Measurements from ENCODE around the gene TRAF2. TPM values are rescaled to one million over a fixed set of nuclear protein-coding genes. Genes with fewer than 3 reads are reported as not detected.
"Not testable (repeated sequence)": the region's sequence is repeated elsewhere in the genome, so short reads cannot be mapped to it uniquely, and the experiment has no call there.

Gene TRAF2
- total RNA-seq, 1 donor from 2014 or later: 4.7 TPM

GRCh38 chr9:136865041-136865767 lies 21.1 kb upstream of the TRAF2 start:
- peak overlapping the region; percentile 85 to 96 (median 87) for H3K9ac ChIP-seq (ENCODE audit: low read depth in 1 of 3, low read length in 3 of 3)

DNA sequence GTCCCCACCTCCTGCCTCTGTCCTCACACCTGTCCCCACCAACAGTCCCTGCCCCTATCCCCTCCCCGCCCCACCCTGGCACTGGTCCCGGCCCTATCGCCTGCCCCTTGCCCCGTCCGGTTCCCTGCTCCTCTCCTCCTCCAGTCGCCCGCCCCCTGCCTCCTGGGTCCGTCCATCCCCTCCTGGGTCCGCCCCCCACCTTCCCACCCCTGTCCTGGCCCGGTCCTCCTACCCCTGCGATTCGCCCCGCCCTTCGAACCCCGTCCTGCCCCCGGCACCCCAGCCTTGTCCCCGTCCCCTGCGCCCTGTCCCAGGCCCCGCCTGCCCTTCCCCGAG lies 20.6 kb upstream of the TRAF2 start:
- H3K4me1 ChIP-seq (ENCODE audit: control insufficient read depth in 3 of 3, insufficient read depth in 3 of 3, low read length in 3 of 3): peaks cover 8 to 29% (median 14%) of the 10 kb centered on the region in 3 donors
- H3K4me3 ChIP-seq (ENCODE audit: low read length in 3 of 3): peak overlapping the region; percentile 75 to 90 (median 85)
- H3K27ac ChIP-seq (ENCODE audit: low read depth, low read length): peak overlapping the region; percentile 94
- no peaks in the 10 kb centered on the region for H3K9me3 ChIP-seq (ENCODE audit: control insufficient read depth in 3 of 3, low read length in 3 of 3)
- peak overlapping the region; percentile 87 to 96 (median 91) for H3K9ac ChIP-seq (ENCODE audit: low read depth in 1 of 3, low read length in 3 of 3)
- peaks cover 30 to 36% (median 32%) of the 10 kb centered on the region in 3 donors for H3K36me3 ChIP-seq (ENCODE audit: control insufficient read depth in 3 of 3, insufficient read depth in 3 of 3, low read length in 3 of 3)
- no peaks in the 10 kb centered on the region for H3K27me3 ChIP-seq (ENCODE audit: control insufficient read depth in 3 of 3, insufficient read depth in 3 of 3, low read length in 3 of 3)

More at GRCh38 chr9:136865041-136865767, 21.1 kb upstream of the TRAF2 start:
- Histone ChIP-seq H3K9me3 (ENCODE audit: control insufficient read depth in 3 of 3, low read length in 3 of 3) (no peaks in the 10 kb centered on the region), H3K36me3 (ENCODE audit: control insufficient read depth in 3 of 3, insufficient read depth in 3 of 3, low read length in 3 of 3) (peaks cover 33 to 40% (median 36%) of the 10 kb centered on the region in 3 donors), H3K27me3 (ENCODE audit: control insufficient read depth in 3 of 3, insufficient read depth in 3 of 3, low read length in 3 of 3) (no peaks in the 10 kb centered on the region), H3K4me1 (ENCODE audit: control insufficient read depth in 3 of 3, insufficient read depth in 3 of 3, low read length in 3 of 3) (peaks cover 8 to 29% (median 14%) of the 10 kb centered on the region in 3 donors), H3K4me3 (ENCODE audit: low read length in 3 of 3) (peak overlapping the region; percentile 75 to 90 (median 85)), H3K27ac (ENCODE audit: low read depth, low read length) (peak overlapping the region; percentile 94)

GRCh38 chr9:136866898-136867421 lies 19.4 kb upstream of the TRAF2 start:
- H3K4me1 ChIP-seq (ENCODE audit: control insufficient read depth in 3 of 3, insufficient read depth in 3 of 3, low read length in 3 of 3): peaks cover 8 to 23% (median 14%) of the 10 kb centered on the region in 3 donors
- peak overlapping the region; percentile 59 to 90 (median 65) for H3K4me3 ChIP-seq (ENCODE audit: low read length in 3 of 3)
- peak overlapping the region; percentile 43 to 84 (median 72) for H3K9ac ChIP-seq (ENCODE audit: low read depth in 1 of 3, low read length in 3 of 3)
- H3K27me3 ChIP-seq (ENCODE audit: control insufficient read depth in 3 of 3, insufficient read depth in 3 of 3, low read length in 3 of 3); H3K27ac ChIP-seq (ENCODE audit: low read depth, low read length); H3K9me3 ChIP-seq (ENCODE audit: control insufficient read depth in 3 of 3, low read length in 3 of 3): not testable (repeated sequence)
- H3K36me3 ChIP-seq (ENCODE audit: control insufficient read depth in 3 of 3, insufficient read depth in 3 of 3, low read length in 3 of 3): peaks cover 19 to 23% (median 19%) of the 10 kb centered on the region in 3 donors

- H3K4me3 ChIP-seq (ENCODE audit: low read length in 3 of 3): peak overlapping the region in 1 of 3 donors; percentile 90
- H3K27me3 ChIP-seq (ENCODE audit: control insufficient read depth in 3 of 3, insufficient read depth in 3 of 3, low read length in 3 of 3): no peaks in the 10 kb centered on the region
- no peak overlapping the region for H3K27ac ChIP-seq (ENCODE audit: low read depth, low read length)
- peaks cover 14 to 20% (median 14%) of the 10 kb centered on the region in 3 donors for H3K36me3 ChIP-seq (ENCODE audit: control insufficient read depth in 3 of 3, insufficient read depth in 3 of 3, low read length in 3 of 3)
- peaks cover 8 to 23% (median 14%) of the 10 kb centered on the region in 3 donors for H3K4me1 ChIP-seq (ENCODE audit: control insufficient read depth in 3 of 3, insufficient read depth in 3 of 3, low read length in 3 of 3)
- no peak overlapping the region for H3K9ac ChIP-seq (ENCODE audit: low read depth in 1 of 3, low read length in 3 of 3)
- H3K9me3 ChIP-seq (ENCODE audit: control insufficient read depth in 3 of 3, low read length in 3 of 3): no peaks in the 10 kb centered on the region
Measured at GRCh38 chr9:136867480-136867879, 18.8 kb upstream of the TRAF2 start.

- Histone ChIP-seq H3K27me3 (ENCODE audit: control insufficient read depth in 3 of 3, insufficient read depth in 3 of 3, low read length in 3 of 3) (no peaks in the 10 kb centered on the region), H3K4me1 (ENCODE audit: control insufficient read depth in 3 of 3, insufficient read depth in 3 of 3, low read length in 3 of 3) (peaks cover 8 to 23% (median 14%) of the 10 kb centered on the region in 3 donors), H3K9me3 (ENCODE audit: control insufficient read depth in 3 of 3, low read length in 3 of 3) (no peaks in the 10 kb centered on the region), H3K27ac (ENCODE audit: low read depth, low read length) (no peak overlapping the region), H3K4me3 (ENCODE audit: low read length in 3 of 3) (no peak overlapping the region), H3K36me3 (ENCODE audit: control insufficient read depth in 3 of 3, insufficient read depth in 3 of 3, low read length in 3 of 3) (peaks cover 9 to 16% (median 10%) of the 10 kb centered on the region in 3 donors), H3K9ac (ENCODE audit: low read depth in 1 of 3, low read length in 3 of 3) (no peak overlapping the region)
Measured at GRCh38 chr9:136867917-136868316, 18.4 kb upstream of the TRAF2 start.

DNA sequence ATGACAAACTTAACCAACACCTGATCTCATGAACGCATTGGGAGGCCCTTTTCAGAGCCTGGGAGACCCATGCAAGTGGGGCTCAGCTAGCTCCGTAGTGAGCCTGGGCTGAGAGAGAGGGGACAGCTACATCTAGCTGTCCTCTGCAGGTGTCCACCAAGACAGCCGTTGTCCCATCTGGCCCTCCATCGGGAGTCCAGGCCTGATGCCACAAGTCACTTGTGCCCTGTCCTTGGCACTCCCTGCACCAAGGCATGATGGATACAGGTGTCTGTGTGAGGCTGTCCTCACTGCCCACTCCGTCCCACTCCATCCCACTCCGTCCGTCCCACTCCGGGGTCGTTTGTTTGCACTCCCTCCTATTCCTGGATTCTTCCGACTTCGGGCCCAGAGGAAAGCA lies 17.7 kb upstream of the TRAF2 start:
- Histone ChIP-seq H3K36me3 (ENCODE audit: control insufficient read depth in 3 of 3, insufficient read depth in 3 of 3, low read length in 3 of 3) (peaks cover 2 to 8% (median 3%) of the 10 kb centered on the region in 3 donors), H3K9ac (ENCODE audit: low read depth in 1 of 3, low read length in 3 of 3) (no peak overlapping the region), H3K4me3 (ENCODE audit: low read length in 3 of 3) (peak overlapping the region in 1 of 3 donors; percentile 13), H3K27me3 (ENCODE audit: control insufficient read depth in 3 of 3, insufficient read depth in 3 of 3, low read length in 3 of 3) (no peaks in the 10 kb centered on the region), H3K27ac (ENCODE audit: low read depth, low read length) (no peak overlapping the region), H3K4me1 (ENCODE audit: control insufficient read depth in 3 of 3, insufficient read depth in 3 of 3, low read length in 3 of 3) (peaks cover 8 to 20% (median 14%) of the 10 kb centered on the region in 3 donors), H3K9me3 (ENCODE audit: control insufficient read depth in 3 of 3, low read length in 3 of 3) (no peaks in the 10 kb centered on the region)

DNA sequence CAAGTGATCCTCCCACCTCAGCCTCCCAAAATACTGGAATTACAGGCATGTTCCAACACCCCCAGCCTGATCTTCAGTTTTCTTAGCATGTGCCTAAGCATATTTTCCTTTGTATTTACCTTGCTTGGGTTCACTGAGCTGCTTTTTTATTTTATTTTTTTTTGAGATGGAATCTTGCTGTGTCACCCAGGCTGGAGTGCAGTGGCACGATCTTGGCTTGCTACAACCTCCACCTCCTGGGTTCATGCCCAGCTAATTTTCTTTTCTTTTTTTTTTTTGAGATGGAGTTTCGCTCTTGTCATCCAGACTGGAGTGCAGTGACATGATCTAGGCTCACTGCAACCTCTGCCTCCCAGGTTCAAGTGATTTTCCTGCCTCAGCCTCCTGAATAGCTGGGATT lies 16.7 kb upstream of the TRAF2 start:
- H3K4me3 ChIP-seq (ENCODE audit: low read length in 3 of 3); H3K9ac ChIP-seq (ENCODE audit: low read depth in 1 of 3, low read length in 3 of 3); H3K9me3 ChIP-seq (ENCODE audit: control insufficient read depth in 3 of 3, low read length in 3 of 3); H3K36me3 ChIP-seq (ENCODE audit: control insufficient read depth in 3 of 3, insufficient read depth in 3 of 3, low read length in 3 of 3); H3K27ac ChIP-seq (ENCODE audit: low read depth, low read length); H3K27me3 ChIP-seq (ENCODE audit: control insufficient read depth in 3 of 3, insufficient read depth in 3 of 3, low read length in 3 of 3): not testable (repeated sequence)
- H3K4me1 ChIP-seq (ENCODE audit: control insufficient read depth in 3 of 3, insufficient read depth in 3 of 3, low read length in 3 of 3): peaks cover 8 to 12% (median 12%) of the 10 kb centered on the region in 3 donors

- H3K27ac ChIP-seq (ENCODE audit: low read depth, low read length): no peak overlapping the region
- H3K9me3 ChIP-seq (ENCODE audit: control insufficient read depth in 3 of 3, low read length in 3 of 3): no peaks in the 10 kb centered on the region
- no peaks in the 10 kb centered on the region for H3K4me1 ChIP-seq (ENCODE audit: control insufficient read depth in 3 of 3, insufficient read depth in 3 of 3, low read length in 3 of 3)
- H3K9ac ChIP-seq (ENCODE audit: low read depth in 1 of 3, low read length in 3 of 3): no peak overlapping the region
- H3K27me3 ChIP-seq (ENCODE audit: control insufficient read depth in 3 of 3, insufficient read depth in 3 of 3, low read length in 3 of 3): no peaks in the 10 kb centered on the region
- no peak overlapping the region for H3K4me3 ChIP-seq (ENCODE audit: low read length in 3 of 3)
- H3K36me3 ChIP-seq (ENCODE audit: control insufficient read depth in 3 of 3, insufficient read depth in 3 of 3, low read length in 3 of 3): no peaks in the 10 kb centered on the region
Measured at GRCh38 chr9:136875155-136875554, 11.2 kb upstream of the TRAF2 start.

DNA sequence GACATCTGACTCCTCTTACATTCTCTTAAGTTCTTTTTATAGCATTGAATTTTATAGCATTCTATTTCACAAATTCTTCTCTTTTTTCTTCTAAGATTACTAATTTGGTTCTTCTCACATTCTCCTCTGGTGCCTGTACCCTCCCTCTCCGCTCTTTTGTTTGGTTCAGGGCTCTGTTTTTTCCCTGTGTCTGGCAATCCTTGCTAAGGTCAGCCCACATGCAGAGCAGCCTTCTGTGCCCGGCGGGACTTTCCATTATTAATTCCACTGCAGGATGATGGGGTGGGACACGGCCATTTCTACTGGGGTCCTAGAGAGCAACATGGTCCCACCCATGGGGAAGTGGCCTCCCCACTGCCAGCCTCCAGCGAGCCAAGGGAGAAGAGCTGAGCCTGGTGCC lies 9.8 kb upstream of the TRAF2 start:
- H3K27ac ChIP-seq (ENCODE audit: low read depth, low read length): no peak overlapping the region
- no peaks in the 10 kb centered on the region for H3K9me3 ChIP-seq (ENCODE audit: control insufficient read depth in 3 of 3, low read length in 3 of 3)
- no peak overlapping the region for H3K9ac ChIP-seq (ENCODE audit: low read depth in 1 of 3, low read length in 3 of 3)
- H3K36me3 ChIP-seq (ENCODE audit: control insufficient read depth in 3 of 3, insufficient read depth in 3 of 3, low read length in 3 of 3): no peaks in the 10 kb centered on the region
- H3K4me3 ChIP-seq (ENCODE audit: low read length in 3 of 3): no peak overlapping the region
- peaks cover 0 to 2% (median 0%) of the 10 kb centered on the region in 3 donors for H3K4me1 ChIP-seq (ENCODE audit: control insufficient read depth in 3 of 3, insufficient read depth in 3 of 3, low read length in 3 of 3)
- H3K27me3 ChIP-seq (ENCODE audit: control insufficient read depth in 3 of 3, insufficient read depth in 3 of 3, low read length in 3 of 3): no peaks in the 10 kb centered on the region

GRCh38 chr9:136880651-136881050 lies 5.7 kb upstream of the TRAF2 start:
- H3K4me1 ChIP-seq (ENCODE audit: control insufficient read depth in 3 of 3, insufficient read depth in 3 of 3, low read length in 3 of 3): peaks cover 7 to 17% (median 9%) of the 10 kb centered on the region in 3 donors
- H3K9ac ChIP-seq (ENCODE audit: low read depth in 1 of 3, low read length in 3 of 3): no peak overlapping the region
- no peaks in the 10 kb centered on the region for H3K9me3 ChIP-seq (ENCODE audit: control insufficient read depth in 3 of 3, low read length in 3 of 3)
- H3K27me3 ChIP-seq (ENCODE audit: control insufficient read depth in 3 of 3, insufficient read depth in 3 of 3, low read length in 3 of 3): no peaks in the 10 kb centered on the region
- H3K4me3 ChIP-seq (ENCODE audit: low read length in 3 of 3): no peak overlapping the region
- H3K27ac ChIP-seq (ENCODE audit: low read depth, low read length): no peak overlapping the region
- H3K36me3 ChIP-seq (ENCODE audit: control insufficient read depth in 3 of 3, insufficient read depth in 3 of 3, low read length in 3 of 3): no peaks in the 10 kb centered on the region

Data from skeletal muscle tissue (tissue), 4 donors.